HepG2 (cell line): ENCODE results near the gene MTOR. TPM values are rescaled to one million over a fixed set of nuclear protein-coding genes. Genes with fewer than 3 reads are reported as not detected.
"Not testable (repeated sequence)": the region's sequence is repeated elsewhere in the genome, so short reads cannot be mapped to it uniquely, and the experiment has no call there.

Experiments used
- ATAC-seq: fragments of 200-7000 bp; cut with Tn5 transposase; 3 replicates; pipeline ENCODE4 v1.9.1; 2020; ENCODE audit warnings: mild to moderate bottlenecking, moderate library complexity
- BruUV-seq: library from RNA; stranded (reverse); fragments of 400-500 nt; replicated peaks from 2 replicates; lab custom pipeline; 2021; lab: Mats Ljungman, UMichigan
- CTCF ChIA-PET: fragments of 300-600 bp; formaldehyde crosslinking; extraction: SDS; loops from one replicate; lab custom pipeline; 2021; ENCODE audit warnings: low total read pairs, inconsistent platforms, low intra/inter-chr PET ratio; lab: Yijun Ruan, JAX
- POLR2A ChIA-PET: fragments of 350-600 bp; sonication (Branson Sonifier 250); formaldehyde crosslinking; loops from one replicate; lab custom pipeline; 2020; ENCODE audit warnings: antibody characterized with exemption, inconsistent platforms; lab: Yijun Ruan, JAX
- DNase-seq: peaks from one replicate; pipeline ENCODE4 v3.0.0-alpha.2; 2015; ENCODE audit warnings: low spot score
- FAIRE-seq: peaks from 3 replicates; lab custom pipeline; 2011; peaks lifted over from hg19 to GRCh38; lab: Jason Lieb, UNC
- H2AFZ ChIP-seq: one replicate; pipeline ENCODE4 v1.6.1; 2011; ENCODE audit warnings: low read length, inconsistent platforms
- H3K27ac ChIP-seq: fragments of 300-600 bp; 3 replicates; pipeline ENCODE4 v1.8.0; 2011; ENCODE audit warnings: mixed run types, mild to moderate bottlenecking, mixed read lengths, low read length, inconsistent platforms; ENCODE audit not compliant: insufficient read depth; ENCODE audit errors: extremely low read length
- H3K27me3 ChIP-seq, 2 experiments: fragments of 200-600 bp in 1 of 2; 2 replicates in 1 of 2; 3 replicates in 1 of 2; pipeline versions ENCODE4 v1.6.0 to v1.8.0; 2011; ENCODE audit warnings: low read length in 2 of 2, mild to moderate bottlenecking in 2 of 2, moderate library complexity in 2 of 2, inconsistent platforms in 1 of 2; ENCODE audit not compliant: insufficient read depth in 2 of 2, control insufficient read depth in 1 of 2
- H3K36me3 ChIP-seq, 2 experiments: fragments of 200-600 bp in 1 of 2; replicated peaks in 1 of 2; 2 replicates in 1 of 2; 3 replicates in 1 of 2; pipeline versions ENCODE4 v1.5.1 to v1.8.0; 2011; ENCODE audit warnings: low read length in 2 of 2, inconsistent platforms in 1 of 2; ENCODE audit not compliant: insufficient read depth in 2 of 2, control insufficient read depth in 1 of 2
- H3K4me1 ChIP-seq: 2 replicates; pipeline ENCODE4 v1.5.1; 2012; ENCODE audit warnings: low read length, inconsistent platforms; ENCODE audit not compliant: insufficient read depth
- H3K4me2 ChIP-seq: 2 replicates; pipeline ENCODE4 v1.6.0; 2011; ENCODE audit warnings: low read depth, low read length, inconsistent platforms
- H3K4me3 ChIP-seq, 3 experiments: fragments of 200-600 bp in 1 of 3; sonication (generic), shearing (Covaris generic) in 1 of 3; replicated peaks in 1 of 3; 2 replicates each; pipeline ENCODE4 v1.5.1; 2011 to 2016; ENCODE audit warnings: low read length in 3 of 3, inconsistent platforms in 2 of 3, low read depth in 2 of 3, mild to moderate bottlenecking in 2 of 3, control low read depth in 1 of 3, mixed read lengths in 1 of 3; ENCODE audit not compliant: insufficient read depth in 1 of 3
- H3K79me2 ChIP-seq: one replicate; pipeline ENCODE4 v1.6.1; 2011; ENCODE audit warnings: low read length, inconsistent platforms; ENCODE audit not compliant: insufficient read depth
- H3K9ac ChIP-seq: 2 replicates; pipeline ENCODE4 v1.6.0; 2011; ENCODE audit warnings: mild to moderate bottlenecking, low read depth, low read length, inconsistent platforms; ENCODE audit not compliant: insufficient read depth
- H3K9me3 ChIP-seq: 2 replicates; pipeline ENCODE4 v1.5.1; 2012; ENCODE audit warnings: mild to moderate bottlenecking, low read length
- H4K20me1 ChIP-seq: 2 replicates; pipeline ENCODE4 v1.6.0; 2011; ENCODE audit warnings: inconsistent platforms, mild to moderate bottlenecking, low read length, moderate library complexity; ENCODE audit not compliant: insufficient read depth
- BCL3 ChIP-seq: sonication (generic); formaldehyde crosslinking; IDR thresholded peaks from 2 replicates; pipeline ENCODE4 v1.5.1; 2020; ENCODE audit warnings: mild to moderate bottlenecking, missing genetic modification reagents, moderate library complexity
- CEBPG ChIP-seq: IDR thresholded peaks from 2 replicates; pipeline ENCODE4 v1.6.1; 2016
- EED ChIP-seq: sonication (generic); formaldehyde crosslinking; IDR thresholded peaks from 2 replicates; pipeline ENCODE4 v1.5.0; 2020; ENCODE audit warnings: mild to moderate bottlenecking, missing genetic modification reagents
- GZF1 ChIP-seq: sonication (generic); formaldehyde crosslinking; IDR thresholded peaks from 2 replicates; pipeline ENCODE4 v1.5.1; 2020; ENCODE audit warnings: mild to moderate bottlenecking, missing genetic modification reagents
- NR3C1 ChIP-seq: sonication (generic); formaldehyde crosslinking; IDR thresholded peaks from 2 replicates; pipeline ENCODE4 v1.4.0; 2020; ENCODE audit warnings: missing genetic modification reagents
- POLR2AphosphoS2 ChIP-seq: IDR thresholded peaks from 2 replicates; pipeline ENCODE4 v1.6.1; 2011; ENCODE audit warnings: low read depth, low read length, improper control_type of control experiment
- PRMT3 ChIP-seq: sonication (generic); formaldehyde crosslinking; IDR thresholded peaks from 2 replicates; pipeline ENCODE4 v1.8.1; 2022; ENCODE audit warnings: low read depth, mild to moderate bottlenecking, moderate library complexity, missing genetic modification reagents, borderline replicate concordance
- SALL2 ChIP-seq: sonication (generic); formaldehyde crosslinking; IDR thresholded peaks from 2 replicates; pipeline ENCODE4 v1.8.1; 2023; ENCODE audit warnings: mild to moderate bottlenecking, missing genetic modification reagents, inconsistent platforms
- WGBS: methylation state at CpG from one replicate; pipeline ENCODE4 v1.1.6; 2017; ENCODE audit warnings: low lambda C conversion rate; 5-methylcytosine and 5-hydroxymethylcytosine counted together
- in situ Hi-C: cut with HindIII; loops from 2 replicates; pipeline ENCODE4 v1.10.0; 2017; ENCODE audit warnings: low pct_unique_long_range_greater_than_20kb; ENCODE audit not compliant: extremely low pct_ligation_motif_present
- intact Hi-C: fragments of 100-400 bp; cut with micrococcal nuclease; formaldehyde crosslinking; loops from one replicate; pipeline ENCODE4 v1.10.0; 2022; ENCODE audit not compliant: unreplicated experiment
- polyA plus RNA-seq, 8 experiments: library from polyadenylated mRNA; depleted of rRNA in 3 of 8; stranded (reverse) in 7 of 8; unstranded in 1 of 8; fragments of >200 nt; fragmentation: Illumina TruSeq in 4 of 8; extraction: Trizol in 4 of 8; gene quantifications; 2 replicates each; pipeline versions ENCODE4 v1.2.1 to v1.2.3, GENCODE V29; 2011 to 2016; ENCODE audit warnings: low read depth in 4 of 8, missing spikeins in 1 of 8, mixed read lengths in 1 of 8; ENCODE audit not compliant: insufficient read depth in 1 of 8
- total RNA-seq, 5 experiments: library from RNA; depleted of rRNA; stranded (reverse); fragments of >200 nt; fragmentation: Illumina TruSeq; extraction: Trizol; gene quantifications; 2 replicates each; pipeline ENCODE4 v1.2.3, GENCODE V29; 2016; ENCODE audit warnings: low read depth in 1 of 5
- TF ChIP-seq, protein P1 (sequence below): sonication (generic); formaldehyde crosslinking; IDR thresholded peaks from 2 replicates; pipeline ENCODE4 v1.4.0; 2020; ENCODE audit warnings: missing genetic modification reagents
- TF ChIP-seq, protein P2 (sequence below): IDR thresholded peaks from 2 replicates; pipeline ENCODE4 v1.6.1; 2016; ENCODE audit warnings: control low read depth

MTOR gene
- total and polyA plus RNA-seq, 2 of the 13 experiments (the other 11 are each of a cell fraction or from before 2014, with no cell fraction given), result 24.6 to 34.6 TPM

DNA sequence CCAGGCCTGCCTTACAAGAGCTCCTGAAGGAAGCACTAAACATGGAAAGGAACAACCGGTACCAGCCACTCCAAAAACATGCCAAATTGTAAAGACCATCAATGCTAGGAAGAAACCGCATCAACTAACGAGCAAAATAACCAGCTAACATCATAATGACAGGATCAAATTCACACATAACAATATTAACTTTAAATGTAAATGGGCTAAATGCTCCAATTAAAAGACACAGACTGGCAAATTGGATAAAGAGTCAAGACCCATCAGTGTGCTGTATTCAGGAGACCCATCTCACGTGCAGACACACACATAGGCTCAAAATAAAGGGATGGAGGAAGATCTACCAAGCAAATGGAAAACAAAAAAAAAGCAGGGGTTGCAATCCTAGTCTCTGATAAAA is 99.6 kb downstream of the MTOR start:
- in situ Hi-C loops, H3K9ac ChIP-seq, H3K4me3 ChIP-seq, H4K20me1 ChIP-seq, H3K36me3 ChIP-seq, ATAC-seq, H3K4me1 ChIP-seq, intact Hi-C loops, H3K4me2 ChIP-seq, CTCF ChIA-PET, DNase-seq, H3K79me2 ChIP-seq, H3K27ac ChIP-seq, POLR2A ChIA-PET, H3K27me3 ChIP-seq, H2AFZ ChIP-seq, FAIRE-seq, BruUV-seq, H3K9me3 ChIP-seq: not testable (repeated sequence)
- 96% methylated on average over 4 of the region's 4 CpGs for WGBS

- FAIRE-seq, result no peak
- BruUV-seq, result no TSS peak
- in situ Hi-C loops, result no loop called here
- CTCF ChIA-PET, result no interaction called here
- H3K27me3 ChIP-seq, result no peaks in the 10 kb centered on the region
- no peaks in the 10 kb centered on the region for H3K4me1 ChIP-seq
- no peak overlapping the region for H3K9ac ChIP-seq
- WGBS, result 92% methylated on average over 3 of the region's 3 CpGs
- no peaks in the 10 kb centered on the region for H3K9me3 ChIP-seq
- H3K4me3 ChIP-seq, result no peak overlapping the region
- no peak for ATAC-seq
- no peak overlapping the region for H3K4me2 ChIP-seq
- H4K20me1 ChIP-seq, result no peaks in the 10 kb centered on the region
- peaks cover 2 to 28% of the 10 kb centered on the region in 2 experiments; a peak in 3 of 5 replicates for H3K36me3 ChIP-seq
- TF ChIP-seq CEBPG, result no peak
- TF ChIP-seq, protein P1, sequence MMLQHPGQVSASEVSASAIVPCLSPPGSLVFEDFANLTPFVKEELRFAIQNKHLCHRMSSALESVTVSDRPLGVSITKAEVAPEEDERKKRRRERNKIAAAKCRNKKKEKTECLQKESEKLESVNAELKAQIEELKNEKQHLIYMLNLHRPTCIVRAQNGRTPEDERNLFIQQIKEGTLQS (CRISPR knock-in tag), result no peak
- TF ChIP-seq EED (CRISPR knock-in tag), result no peak
- no peak for TF ChIP-seq GZF1
- TF ChIP-seq SALL2 (CRISPR knock-in tag), result no peak
- no peak for TF ChIP-seq NR3C1 (CRISPR knock-in tag)
- TF ChIP-seq, protein P2, sequence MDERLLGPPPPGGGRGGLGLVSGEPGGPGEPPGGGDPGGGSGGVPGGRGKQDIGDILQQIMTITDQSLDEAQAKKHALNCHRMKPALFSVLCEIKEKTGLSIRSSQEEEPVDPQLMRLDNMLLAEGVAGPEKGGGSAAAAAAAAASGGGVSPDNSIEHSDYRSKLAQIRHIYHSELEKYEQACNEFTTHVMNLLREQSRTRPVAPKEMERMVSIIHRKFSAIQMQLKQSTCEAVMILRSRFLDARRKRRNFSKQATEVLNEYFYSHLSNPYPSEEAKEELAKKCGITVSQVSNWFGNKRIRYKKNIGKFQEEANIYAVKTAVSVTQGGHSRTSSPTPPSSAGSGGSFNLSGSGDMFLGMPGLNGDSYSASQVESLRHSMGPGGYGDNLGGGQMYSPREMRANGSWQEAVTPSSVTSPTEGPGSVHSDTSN (CRISPR knock-in tag), result no peak
- no peak for TF ChIP-seq PRMT3 (CRISPR knock-in tag)
- TF ChIP-seq BCL3 (CRISPR knock-in tag), result no peak
- no peak for TF ChIP-seq POLR2AphosphoS2
- H3K27ac ChIP-seq, result no peak overlapping the region
- intact Hi-C loops, result no loop called here
- POLR2A ChIA-PET, result no interaction called here
- no peak overlapping the region for H2AFZ ChIP-seq
- DNase-seq, result no peak
- H3K79me2 ChIP-seq, result no peaks in the 10 kb centered on the region
These were observed 103.5 kb downstream of the MTOR start for GRCh38 chr1:11158720-11159321.
